ENCODE results near the gene NOX3.
"Not testable (repeated sequence)": the region's sequence is repeated elsewhere in the genome, so short reads cannot be mapped to it uniquely, and the experiment has no call there.

The NOX3 gene

GRCh38 chr6:155468543-155468942 lies 12.9 kb upstream of the NOX3 start:
- DNase-seq = not testable (repeated sequence)

- DNase-seq = no peak
Observed at GRCh38 chr6:155466539-155466938, 10.9 kb upstream of the NOX3 start.

- DNase-seq = no peak
Observed at GRCh38 chr6:155461556-155461955, 5.9 kb upstream of the NOX3 start.

GRCh38 chr6:155454471-155454870 lies 1.2 kb downstream of the NOX3 start:
- DNase-seq = no peak

GRCh38 chr6:155454008-155454407 lies 1.6 kb downstream of the NOX3 start:
- no peak for DNase-seq

- DNase-seq = no peak
Observed at GRCh38 chr6:155452576-155452975, 3.1 kb downstream of the NOX3 start.

GRCh38 chr6:155451530-155451929 lies 4.1 kb downstream of the NOX3 start:
- not testable (repeated sequence) for DNase-seq

GRCh38 chr6:155450240-155450581 lies 5.4 kb downstream of the NOX3 start:
- no peak for DNase-seq

GRCh38 chr6:155449450-155450239 lies 6.0 kb downstream of the NOX3 start:
- no peak for DNase-seq

GRCh38 chr6:155448668-155449449 lies 6.8 kb downstream of the NOX3 start:
- DNase-seq = no peak

GRCh38 chr6:155447949-155448348 lies 7.7 kb downstream of the NOX3 start:
- DNase-seq = no peak

- DNase-seq = no peak
Observed at GRCh38 chr6:155444952-155445903, 10.4 kb downstream of the NOX3 start.

- DNase-seq = no peak
Observed at GRCh38 chr6:155444120-155444917, 11.3 kb downstream of the NOX3 start.

- DNase-seq = no peak
Observed at GRCh38 chr6:155443168-155443567, 12.5 kb downstream of the NOX3 start.

GRCh38 chr6:155442562-155442961 lies 13.1 kb downstream of the NOX3 start:
- no peak for DNase-seq

- DNase-seq = no peak
Observed at GRCh38 chr6:155441112-155441465, 14.6 kb downstream of the NOX3 start.

- no peak for DNase-seq
Observed at GRCh38 chr6:155440398-155441111, 15.1 kb downstream of the NOX3 start.

GRCh38 chr6:155439376-155439775 lies 16.3 kb downstream of the NOX3 start:
- no peak for DNase-seq

GRCh38 chr6:155436981-155437749 lies 18.5 kb downstream of the NOX3 start:
- no peak for DNase-seq

- DNase-seq = no peak
Observed at GRCh38 chr6:155434829-155435423, 20.7 kb downstream of the NOX3 start.
